DND-41 (cell line): ENCODE results near the gene MYH6.

Source experiments
- EZH2 ChIP-seq: IDR thresholded peaks from 3 replicates; pipeline ENCODE4 v1.6.1; 2012; ENCODE audit warnings: borderline replicate concordance, low read depth, mild to moderate bottlenecking, moderate library complexity, low read length, inconsistent platforms; ENCODE audit not compliant: severe bottlenecking
- TF ChIP-seq, protein P1 (sequence below): IDR thresholded peaks from 2 replicates; pipeline ENCODE4 v1.5.1; 2012; ENCODE audit warnings: borderline replicate concordance, low read length, moderate library complexity, mild to moderate bottlenecking; ENCODE audit not compliant: poor library complexity, severe bottlenecking; ENCODE audit errors: extremely low read depth

DNA sequence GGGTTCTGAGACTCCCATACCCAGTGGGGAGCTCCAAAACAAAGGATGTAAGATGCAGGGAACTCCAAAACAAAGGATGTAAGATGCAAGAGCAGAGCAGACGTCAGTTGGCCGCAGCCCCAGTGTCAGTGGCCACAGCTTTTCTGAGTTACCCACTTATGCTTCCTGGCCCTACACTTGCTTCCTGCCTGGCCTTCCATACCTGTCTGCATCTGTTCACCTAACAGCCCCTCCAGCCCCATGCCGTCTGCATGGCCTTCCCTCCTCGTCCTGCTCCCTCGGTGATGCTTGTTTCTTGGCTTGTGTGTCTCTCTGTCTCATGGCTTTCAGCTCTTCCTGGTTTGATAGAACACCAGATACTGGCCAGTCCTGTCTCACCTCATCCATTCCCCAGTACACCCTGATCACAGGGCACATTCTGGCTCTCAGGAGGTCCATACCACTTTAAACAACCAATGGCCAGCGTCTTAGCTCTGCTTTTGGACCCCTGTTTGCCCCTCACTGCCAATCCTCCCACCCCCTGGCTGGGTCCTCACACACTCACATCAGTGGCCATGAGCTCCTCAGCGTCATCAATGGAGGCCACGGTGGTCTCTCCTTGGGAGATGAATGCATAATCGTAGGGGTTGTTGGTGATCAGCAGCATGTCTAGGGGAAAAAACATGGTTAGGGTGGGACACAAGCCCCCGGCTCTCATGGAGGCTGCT, 22.1 kb upstream of the MYH6 start:
- TF ChIP-seq, protein P1, sequence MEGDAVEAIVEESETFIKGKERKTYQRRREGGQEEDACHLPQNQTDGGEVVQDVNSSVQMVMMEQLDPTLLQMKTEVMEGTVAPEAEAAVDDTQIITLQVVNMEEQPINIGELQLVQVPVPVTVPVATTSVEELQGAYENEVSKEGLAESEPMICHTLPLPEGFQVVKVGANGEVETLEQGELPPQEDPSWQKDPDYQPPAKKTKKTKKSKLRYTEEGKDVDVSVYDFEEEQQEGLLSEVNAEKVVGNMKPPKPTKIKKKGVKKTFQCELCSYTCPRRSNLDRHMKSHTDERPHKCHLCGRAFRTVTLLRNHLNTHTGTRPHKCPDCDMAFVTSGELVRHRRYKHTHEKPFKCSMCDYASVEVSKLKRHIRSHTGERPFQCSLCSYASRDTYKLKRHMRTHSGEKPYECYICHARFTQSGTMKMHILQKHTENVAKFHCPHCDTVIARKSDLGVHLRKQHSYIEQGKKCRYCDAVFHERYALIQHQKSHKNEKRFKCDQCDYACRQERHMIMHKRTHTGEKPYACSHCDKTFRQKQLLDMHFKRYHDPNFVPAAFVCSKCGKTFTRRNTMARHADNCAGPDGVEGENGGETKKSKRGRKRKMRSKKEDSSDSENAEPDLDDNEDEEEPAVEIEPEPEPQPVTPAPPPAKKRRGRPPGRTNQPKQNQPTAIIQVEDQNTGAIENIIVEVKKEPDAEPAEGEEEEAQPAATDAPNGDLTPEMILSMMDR: no peak
- TF ChIP-seq EZH2: no peak
